GM18861 (cell line): ENCODE results near the gene TBXT.

Experiments used
- ATAC-seq: cut with Tn5 transposase; IDR thresholded peaks from one replicate; pipeline ENCODE4 v1.9.1; 2021; ENCODE audit not compliant: unreplicated experiment

The TBXT gene

DNA sequence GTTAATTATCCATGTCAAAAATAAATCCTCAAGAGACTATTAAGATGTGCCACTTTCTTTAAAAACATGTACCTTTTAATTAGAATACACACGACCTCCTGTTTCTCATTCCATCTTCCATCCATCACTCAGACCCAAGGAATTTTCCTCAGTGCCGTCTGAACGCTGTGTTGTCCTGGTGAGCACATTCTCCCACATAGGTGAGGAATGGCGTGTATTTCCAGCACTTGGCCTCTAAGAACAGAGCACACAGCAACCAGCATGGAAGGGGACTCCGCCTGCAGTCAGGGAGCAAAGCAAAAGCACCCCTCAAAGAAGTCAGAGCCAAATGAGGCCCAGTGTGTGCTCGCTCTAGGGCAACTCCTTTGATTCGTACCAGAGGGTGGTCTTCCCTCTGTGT lies 45.9 kb downstream of the TBXT start:
- ATAC-seq: no peak

DNA sequence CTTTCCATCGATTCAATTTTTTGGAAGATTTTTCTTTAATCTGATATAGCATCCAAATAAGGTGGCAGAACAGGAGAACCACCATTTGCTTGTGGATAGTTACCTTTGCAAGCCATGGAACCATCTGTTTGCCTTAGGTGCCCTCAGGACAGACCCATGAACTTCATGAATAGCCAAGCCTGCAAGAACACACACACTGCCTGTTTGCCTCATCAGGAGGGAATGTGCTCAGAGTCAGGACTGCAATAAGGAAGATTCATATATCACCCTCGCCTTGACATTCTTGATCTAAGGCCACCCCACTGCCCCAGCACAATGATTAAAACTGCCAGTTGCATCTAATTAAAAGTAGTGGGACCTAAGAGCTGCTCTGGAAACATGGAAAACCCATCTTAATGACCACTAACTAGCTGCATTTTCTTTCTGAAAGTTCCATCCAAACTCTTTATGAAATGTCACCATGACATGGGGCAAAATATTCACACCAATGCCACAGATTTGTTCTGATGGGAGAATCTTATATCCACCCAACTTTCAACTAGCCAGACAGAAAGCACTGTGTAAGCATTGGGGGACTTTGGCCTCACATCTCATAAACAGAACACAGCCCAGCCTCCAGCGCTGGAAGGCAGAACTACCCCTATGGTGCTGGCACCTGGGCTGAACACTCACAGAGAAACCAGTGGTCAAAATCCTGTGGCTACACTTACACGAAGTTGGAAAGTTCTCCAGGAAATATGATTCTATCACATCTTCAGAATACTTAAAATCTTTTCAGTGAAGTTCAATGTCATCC lies 48.3 kb downstream of the TBXT start:
- ATAC-seq: no peak

DNA sequence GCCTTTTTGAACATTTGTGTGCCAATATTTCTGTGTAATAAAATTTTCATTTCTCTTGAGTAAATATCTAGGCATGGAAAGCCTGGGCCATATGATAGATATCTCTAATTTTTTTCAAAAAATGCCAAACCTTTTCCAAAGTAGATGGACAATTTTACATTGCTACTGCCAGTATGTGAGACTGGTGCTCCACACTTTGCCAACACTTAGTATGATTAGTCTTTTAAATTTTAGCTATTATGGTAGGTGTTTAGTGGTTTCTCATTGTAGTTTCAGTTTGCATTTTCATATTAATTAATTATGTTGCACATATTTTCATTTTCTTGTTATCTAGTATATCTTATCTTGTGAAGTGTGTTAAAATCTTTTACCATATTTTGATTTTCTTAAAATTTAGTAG lies 52.0 kb downstream of the TBXT start:
- no peak for ATAC-seq

DNA sequence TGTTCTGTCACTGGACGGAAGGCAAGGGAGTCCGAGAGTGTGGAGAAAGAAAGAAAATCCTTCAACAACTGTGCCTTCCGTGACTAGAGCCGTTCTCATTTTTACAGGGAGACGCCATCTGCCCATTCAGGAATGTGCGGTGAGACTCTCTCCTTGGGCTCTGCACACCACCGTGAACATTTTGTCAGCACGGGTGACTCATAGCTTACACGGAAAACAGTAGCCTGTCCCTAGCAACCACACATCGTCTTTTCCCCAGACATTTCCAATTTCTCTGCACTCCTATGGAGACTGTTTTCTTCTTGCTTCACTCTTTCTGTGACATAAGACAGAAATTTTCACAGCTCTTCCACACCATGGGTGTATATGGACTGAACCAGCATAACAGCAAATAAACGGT lies 55.1 kb downstream of the TBXT start:
- ATAC-seq: no peak

GRCh38 chr6:166109608-166110007 lies 58.0 kb downstream of the TBXT start:
- no peak for ATAC-seq
